ENCODE results near the gene SBNO2. TPM values are rescaled to one million over a fixed set of nuclear protein-coding genes. Genes with fewer than 3 reads are reported as not detected.

Gene SBNO2
- total RNA-seq, 2 donors from 2014 or later: 55.4 to 182 TPM

- no peak for TF ChIP-seq CTCF (IDR thresholded peaks at IDR 0.05)
- Histone ChIP-seq H3K4me1 (ENCODE audit: control insufficient read depth in 1 of 2, low read depth in 2 of 2) (peaks cover 0 to 6% of the 10 kb centered on the region in 2 donors), H3K9me3 (no peaks in the 10 kb centered on the region), H3K27me3 (replicated peaks; ENCODE audit: insufficient read depth) (no peaks in the 10 kb centered on the region), H3K4me3 (no peak overlapping the region), H3K27ac (no peak overlapping the region), H3K36me3 (no peaks in the 10 kb centered on the region)
- ATAC-seq (ENCODE audit: insufficient number of reproducible peaks, low FRiP score, low read depth) (no peak), DNase-seq (ENCODE audit: low spot score) (no peak)
Observed at GRCh38 chr19:1079566-1080111, 94.4 kb downstream of the SBNO2 start.

- H3K4me3 ChIP-seq: no peak overlapping the region
- H3K27ac ChIP-seq: no peak overlapping the region
- ATAC-seq (ENCODE audit: insufficient number of reproducible peaks, low FRiP score, low read depth): no peak
Observed at GRCh38 chr19:1076951-1077350, 97.1 kb downstream of the SBNO2 start.

GRCh38 chr19:1076046-1076386 lies 98.1 kb downstream of the SBNO2 start:
- no peak for ATAC-seq (ENCODE audit: insufficient number of reproducible peaks, low FRiP score, low read depth)
- H3K36me3 ChIP-seq: no peaks in the 10 kb centered on the region

More at GRCh38 chr19:1076951-1077350, 97.1 kb downstream of the SBNO2 start:
- no peaks in the 10 kb centered on the region for H3K27me3 ChIP-seq (replicated peaks; ENCODE audit: insufficient read depth)
- H3K36me3 ChIP-seq: no peaks in the 10 kb centered on the region
- no peaks in the 10 kb centered on the region for H3K9me3 ChIP-seq
- no peaks in the 10 kb centered on the region for H3K4me1 ChIP-seq (ENCODE audit: control insufficient read depth in 1 of 2, low read depth in 2 of 2)
- no peak for TF ChIP-seq CTCF (IDR thresholded peaks at IDR 0.05)
- DNase-seq (ENCODE audit: low spot score): no peak

GRCh38 chr19:1074544-1075283 lies 99.4 kb downstream of the SBNO2 start:
- no peak for ATAC-seq (ENCODE audit: insufficient number of reproducible peaks, low FRiP score, low read depth)
- DNase-seq (ENCODE audit: low spot score): no peak
- no peaks in the 10 kb centered on the region for H3K36me3 ChIP-seq
- H3K4me1 ChIP-seq (ENCODE audit: control insufficient read depth in 1 of 2, low read depth in 2 of 2): peaks cover 3 to 19% of the 10 kb centered on the region in 2 donors
- no peak for TF ChIP-seq CTCF (IDR thresholded peaks at IDR 0.05)
- no peak overlapping the region for H3K4me3 ChIP-seq
- H3K27ac ChIP-seq: no peak overlapping the region
- no peaks in the 10 kb centered on the region for H3K27me3 ChIP-seq (replicated peaks; ENCODE audit: insufficient read depth)
- no peaks in the 10 kb centered on the region for H3K9me3 ChIP-seq

More at GRCh38 chr19:1076046-1076386, 98.1 kb downstream of the SBNO2 start:
- no peaks in the 10 kb centered on the region for H3K9me3 ChIP-seq
- peaks cover 0 to 9% of the 10 kb centered on the region in 2 donors for H3K4me1 ChIP-seq (ENCODE audit: control insufficient read depth in 1 of 2, low read depth in 2 of 2)
- no peaks in the 10 kb centered on the region for H3K27me3 ChIP-seq (replicated peaks; ENCODE audit: insufficient read depth)
- DNase-seq (ENCODE audit: low spot score): no peak
- H3K4me3 ChIP-seq: no peak overlapping the region
- H3K27ac ChIP-seq: no peak overlapping the region
- TF ChIP-seq CTCF (IDR thresholded peaks at IDR 0.05): no peak

- Histone ChIP-seq H3K27ac (no peak overlapping the region), H3K36me3 (no peaks in the 10 kb centered on the region), H3K4me3 (no peak overlapping the region), H3K27me3 (replicated peaks; ENCODE audit: insufficient read depth) (no peaks in the 10 kb centered on the region), H3K9me3 (no peaks in the 10 kb centered on the region), H3K4me1 (ENCODE audit: control insufficient read depth in 1 of 2, low read depth in 2 of 2) (peaks cover 6 to 23% of the 10 kb centered on the region in 2 donors)
- TF ChIP-seq CTCF (IDR thresholded peaks at IDR 0.05): no peak
- ATAC-seq (ENCODE audit: insufficient number of reproducible peaks, low FRiP score, low read depth) (no peak), DNase-seq (ENCODE audit: low spot score) (no peak)
Observed at GRCh38 chr19:1073956-1074517, 100.0 kb downstream of the SBNO2 start.
